Liver (tissue), 9 donors: ENCODE results near the gene FAM193A. TPM values are rescaled to one million over a fixed set of nuclear protein-coding genes. Genes with fewer than 3 reads are reported as not detected.

Experiments
- DNase-seq: peaks from one replicate; pipeline ENCODE4 v3.0.0-alpha.2; 2017; ENCODE audit warnings: low spot score
- H3K27ac ChIP-seq, 2 donors: one replicate each; pipeline ENCODE4 v1.7.0; 2013; ENCODE audit warnings: inconsistent platforms in 2 of 2, low read length in 2 of 2, control low read depth in 1 of 2, low read depth in 1 of 2, mild to moderate bottlenecking in 1 of 2
- H3K27me3 ChIP-seq, 4 donors: one replicate each; pipeline versions ENCODE4 v1.6.1 to v1.7.0; 2013; ENCODE audit warnings: low read length in 3 of 4, inconsistent platforms in 1 of 4, mild to moderate bottlenecking in 1 of 4, moderate library complexity in 1 of 4; ENCODE audit not compliant: control insufficient read depth in 4 of 4, insufficient read depth in 4 of 4
- H3K36me3 ChIP-seq, 4 donors: one replicate each; pipeline versions ENCODE4 v1.6.1 to v1.7.0; 2013; ENCODE audit warnings: low read length in 3 of 4, mild to moderate bottlenecking in 3 of 4, low read depth in 1 of 4, moderate library complexity in 1 of 4; ENCODE audit not compliant: control insufficient read depth in 4 of 4, insufficient read depth in 3 of 4
- H3K4me1 ChIP-seq, 4 donors: one replicate each; pipeline versions ENCODE4 v1.6.1 to v1.7.0; 2013; ENCODE audit warnings: low read length in 3 of 4, mild to moderate bottlenecking in 3 of 4, moderate library complexity in 1 of 4; ENCODE audit not compliant: control insufficient read depth in 4 of 4, insufficient read depth in 4 of 4
- H3K4me3 ChIP-seq, 3 donors: one replicate each; pipeline versions ENCODE4 v1.6.1 to v1.7.0; 2013; ENCODE audit warnings: low read length in 3 of 3, control low read depth in 1 of 3, low read depth in 1 of 3, mild to moderate bottlenecking in 1 of 3
- H3K9ac ChIP-seq, 2 donors: one replicate each; pipeline ENCODE4 v1.7.0; 2013; ENCODE audit warnings: low read length in 2 of 2, mild to moderate bottlenecking in 2 of 2, moderate library complexity in 2 of 2, control low read depth in 1 of 2, low read depth in 1 of 2
- H3K9me3 ChIP-seq, 4 donors: one replicate each; pipeline versions ENCODE4 v1.6.1 to v1.7.0; 2013; ENCODE audit warnings: low read length in 3 of 4; ENCODE audit not compliant: control insufficient read depth in 4 of 4
- CTCF ChIP-seq: fragments of 150-350 bp; IDR thresholded peaks from 2 replicates; pipeline ENCODE4 v1.5.1; 2017; ENCODE audit warnings: improper control_type of control experiment, low read depth, low read length; ENCODE audit not compliant: missing input control
- EGR1 ChIP-seq, 2 donors: IDR thresholded peaks; 2 replicates each; pipeline ENCODE4 v1.6.1; 2016 to 2018; ENCODE audit warnings: antibody characterized with exemption in 2 of 2, low read depth in 2 of 2
- GABPA ChIP-seq, 2 donors: IDR thresholded peaks in 1 of 2; conservative IDR thresholded peaks in 1 of 2; 2 replicates each; pipeline ENCODE4 v1.6.1; 2016; ENCODE audit warnings: antibody characterized with exemption in 2 of 2, mild to moderate bottlenecking in 1 of 2, moderate library complexity in 1 of 2
- HNF4A ChIP-seq, 2 donors: conservative IDR thresholded peaks; 2 replicates each; pipeline ENCODE4 v1.6.1; 2016; ENCODE audit warnings: antibody characterized with exemption in 2 of 2, mild to moderate bottlenecking in 2 of 2
- HNF4G ChIP-seq: IDR thresholded peaks from 2 replicates; pipeline ENCODE4 v1.6.1; 2016; ENCODE audit warnings: antibody characterized with exemption
- JUND ChIP-seq, 2 donors: IDR thresholded peaks; 2 replicates each; pipeline ENCODE4 v1.6.1; 2016; ENCODE audit warnings: antibody characterized with exemption in 2 of 2
- MAX ChIP-seq: IDR thresholded peaks from 2 replicates; pipeline ENCODE4 v1.6.1; 2016; ENCODE audit warnings: antibody characterized with exemption
- NR2F2 ChIP-seq: IDR thresholded peaks from 2 replicates; pipeline ENCODE4 v1.6.1; 2016; ENCODE audit warnings: antibody characterized with exemption
- REST ChIP-seq: IDR thresholded peaks from 2 replicates; pipeline ENCODE4 v1.6.1; 2016; ENCODE audit warnings: antibody characterized with exemption, mild to moderate bottlenecking
- RXRA ChIP-seq, 2 donors: IDR thresholded peaks; 2 replicates each; pipeline ENCODE4 v1.6.1; 2017 to 2018; ENCODE audit warnings: antibody characterized with exemption in 2 of 2, mild to moderate bottlenecking in 1 of 2
- SP1 ChIP-seq: IDR thresholded peaks from 2 replicates; pipeline ENCODE4 v1.6.1; 2018; ENCODE audit warnings: antibody characterized with exemption, mild to moderate bottlenecking
- TAF1 ChIP-seq: conservative IDR thresholded peaks from 2 replicates; pipeline ENCODE4 v1.6.1; 2016; ENCODE audit warnings: antibody characterized with exemption, mild to moderate bottlenecking
- YY1 ChIP-seq: IDR thresholded peaks from 2 replicates; pipeline ENCODE4 v1.6.1; 2016; ENCODE audit warnings: antibody characterized with exemption, mild to moderate bottlenecking
- ZBTB33 ChIP-seq: IDR thresholded peaks from 2 replicates; pipeline ENCODE4 v1.6.1; 2016; ENCODE audit warnings: antibody characterized with exemption
- WGBS: extraction: QIAGEN DNeasy Blood & Tissue Kit; methylation state at CpG from one replicate; pipeline ENCODE4 v1.1.7; 2013; 5-methylcytosine and 5-hydroxymethylcytosine counted together
- polyA plus RNA-seq, 2 donors: library from polyadenylated mRNA; stranded (reverse) in 1 of 2; unstranded in 1 of 2; fragments of 200-250 nt in 1 of 2; fragments of >200 nt in 1 of 2; fragmentation: Nextera tagmentation in 1 of 2; extraction: Ambion mirVana in 1 of 2; gene quantifications; one replicate each; pipeline versions ENCODE4 v1.2.1 to v1.2.3, GENCODE V29; 2013 to 2015
- total RNA-seq, 2 donors: library from RNA; depleted of rRNA; stranded (reverse); fragments of >200 nt; gene quantifications; one replicate each; pipeline ENCODE4 v1.2.3, GENCODE V29; 2014
- donor health status: healthy.
- donor health status: healthy.
- donor health status: healthy.
- donor health status: healthy.
- donor health status: healthy.

FAM193A gene
- total and polyA plus RNA-seq, 4 donors, result 3.9 to 10.2 (median 7.0) TPM

- no peaks in the 10 kb centered on the region for H3K4me1 ChIP-seq
- no peak for TF ChIP-seq TAF1
- TF ChIP-seq NR2F2, result no peak
- no peak for TF ChIP-seq CTCF
- no peak for TF ChIP-seq ZBTB33
- no peak for TF ChIP-seq MAX
- TF ChIP-seq HNF4A (conservative IDR thresholded peaks at IDR 0.05), result no peak
- TF ChIP-seq REST, result no peak
- no peak for TF ChIP-seq SP1
- no peak for TF ChIP-seq GABPA (IDR thresholded peaks at IDR 0.05 in 1 of 2, conservative IDR thresholded peaks at IDR 0.05 in 1 of 2)
- TF ChIP-seq RXRA (IDR thresholded peaks at IDR 0.05), result no peak
- no peak for TF ChIP-seq JUND (IDR thresholded peaks at IDR 0.05)
- no peak for TF ChIP-seq HNF4G
- no peak for TF ChIP-seq YY1
- TF ChIP-seq EGR1 (IDR thresholded peaks at IDR 0.05; ENCODE audit: low read depth in 2 of 2), result no peak
- WGBS, result 93% methylated on average over 9 of the region's 9 CpGs
- no peak for DNase-seq
- H3K9me3 ChIP-seq, result no peaks in the 10 kb centered on the region
- no peak overlapping the region for H3K4me3 ChIP-seq
- no peaks in the 10 kb centered on the region for H3K27me3 ChIP-seq
- no peak overlapping the region for H3K9ac ChIP-seq
- H3K27ac ChIP-seq, result no peak overlapping the region
- peaks cover 1 to 39% (median 17%) of the 10 kb centered on the region in 4 donors for H3K36me3 ChIP-seq
Observed at GRCh38 chr4:2741626-2742025, 205.2 kb downstream of the FAM193A start.

- no peak for DNase-seq
- H3K36me3 ChIP-seq, result peaks cover 5 to 46% (median 23%) of the 10 kb centered on the region in 4 donors
Observed at GRCh38 chr4:2742081-2742822, 205.8 kb downstream of the FAM193A start.

More at GRCh38 chr4:2742081-2742822, 205.8 kb downstream of the FAM193A start:
- Histone ChIP-seq H3K27ac (no peak overlapping the region), H3K4me3 (no peak overlapping the region), H3K27me3 (no peaks in the 10 kb centered on the region), H3K9ac (no peak overlapping the region), H3K4me1 (peaks cover 0 to 2% (median 0%) of the 10 kb centered on the region in 4 donors), H3K9me3 (no peaks in the 10 kb centered on the region)
- WGBS, result 95% methylated on average over 27 of the region's 27 CpGs
- TF ChIP-seq REST, result no peak
- TF ChIP-seq YY1, result no peak
